Urothelium cell line (cell line): ENCODE measurements around the gene HCRTR2.

ENCODE experiments used
- DNase-seq: peaks from one replicate; pipeline ENCODE4 v3.0.0; 2011; ENCODE audit warnings: low spot score, mixed read lengths
- FAIRE-seq: peaks from 2 replicates; lab custom pipeline; 2011; peaks lifted over from hg19 to GRCh38; lab: Jason Lieb, UNC

Gene HCRTR2

DNA sequence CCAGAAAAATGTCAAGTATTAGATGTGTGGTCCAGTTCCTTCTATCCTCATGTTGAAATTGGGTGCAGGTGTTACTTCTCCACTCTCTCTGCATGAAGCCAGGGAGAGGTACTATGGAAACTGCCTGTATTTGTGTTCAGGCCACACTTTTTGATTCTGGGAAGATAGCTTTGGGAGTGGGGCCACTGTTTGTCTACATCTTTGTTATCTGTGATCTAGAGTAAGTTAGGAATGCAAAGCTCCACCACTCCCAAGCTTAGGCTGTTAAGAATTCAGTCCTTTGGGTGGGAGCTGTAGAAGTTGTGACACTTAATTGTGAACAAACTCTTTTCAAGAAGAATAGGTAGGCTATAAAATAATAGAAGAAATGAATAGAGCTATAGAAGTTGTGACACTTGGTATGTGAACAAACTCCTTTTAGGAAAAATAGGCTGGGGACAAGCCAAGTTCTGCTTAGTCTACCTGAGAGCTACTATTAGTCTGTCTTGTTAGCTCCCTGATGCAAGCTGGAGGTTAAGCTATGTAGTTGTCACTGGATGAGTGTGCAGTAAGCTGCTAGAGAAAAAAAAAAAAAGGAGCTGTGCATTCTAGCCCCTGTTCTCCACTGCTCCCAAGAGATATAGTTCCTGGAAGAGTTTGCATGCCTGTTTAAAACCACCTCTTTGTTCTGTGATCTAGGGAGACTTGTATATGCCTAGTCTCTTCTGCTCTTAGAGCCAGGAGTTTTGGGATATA, 145.8 kb downstream of the HCRTR2 start:
- FAIRE-seq: no peak
- no peak for DNase-seq

DNA sequence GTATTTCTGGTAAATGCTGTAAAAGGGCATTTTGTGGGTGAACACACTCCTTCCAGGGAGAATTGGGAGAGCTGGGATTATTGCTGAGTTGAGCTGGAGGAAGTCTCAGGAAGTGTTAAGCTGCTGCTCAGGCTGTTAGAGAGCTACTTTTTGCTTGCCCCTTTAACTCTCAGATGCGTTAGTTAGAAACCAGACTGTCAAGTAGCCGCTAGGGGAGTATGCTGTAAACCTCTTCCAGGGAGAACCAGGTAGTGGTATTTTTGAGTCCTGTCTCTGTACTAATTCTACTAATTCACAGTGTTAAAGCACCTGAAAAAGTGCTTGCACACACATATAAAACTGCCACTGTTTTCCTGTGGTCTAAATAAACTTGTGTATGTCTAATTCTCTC, 146.4 kb downstream of the HCRTR2 start:
- no peak for FAIRE-seq
- DNase-seq: no peak

DNA sequence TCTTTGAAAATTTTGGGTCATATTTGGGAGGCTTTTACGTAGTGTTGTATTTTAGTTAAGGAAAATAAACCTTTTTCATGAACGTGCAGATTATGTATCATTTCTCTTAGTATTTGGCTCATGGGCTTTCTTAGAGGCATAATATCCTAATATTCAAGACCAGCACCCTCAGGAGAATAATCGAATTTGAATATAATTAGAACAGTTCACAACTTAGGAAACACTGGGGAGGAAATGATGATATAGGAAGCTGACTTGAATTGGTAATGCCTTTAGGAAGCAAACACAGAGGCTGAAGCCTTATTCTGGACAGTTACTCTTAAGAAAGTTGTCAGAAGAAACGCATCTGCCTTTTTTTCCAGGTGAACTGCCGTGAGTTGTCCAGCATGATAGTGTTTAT, 152.9 kb downstream of the HCRTR2 start, which contains the start of gene GFRAL:
TSS of gene GFRAL (plus strand) at position 301 of the 400 bp plus-strand sequence. CDS start at position 387, 86 bp downstream.
- no peak for FAIRE-seq

More for the DNA sequence above, 152.9 kb downstream of the HCRTR2 start, which contains the start of gene GFRAL:
- no peak for DNase-seq
